Activated T-helper 9 cell treated with anti-CD3 and anti-CD28 coated beads, Interleukin-2, amount 50 U/mL, for 16 hours (primary cell): Measurements from ENCODE around the gene SMG7.

Experiments used
- DNase-seq: peaks from one replicate; pipeline ENCODE4 v3.0.0-alpha.2; 2020; ENCODE audit warnings: low read depth

SMG7 gene

GRCh38 chr1:183470961-183471742 lies 1.1 kb upstream of the SMG7 start:
- DNase-seq = peak; percentile 65

- DNase-seq = peak; percentile 98
Measured at GRCh38 chr1:183471743-183472487, 384 bp upstream of the SMG7 start.

GRCh38 chr1:183473217-183473536 lies 878 bp downstream of the SMG7 start:
- no peak for DNase-seq

GRCh38 chr1:183476081-183476480 lies 3.8 kb downstream of the SMG7 start:
- DNase-seq = no peak

GRCh38 chr1:183477986-183478781 lies 5.9 kb downstream of the SMG7 start:
- no peak for DNase-seq

- no peak for DNase-seq
Measured at GRCh38 chr1:183480971-183481441, 8.7 kb downstream of the SMG7 start.

GRCh38 chr1:183483224-183483623 lies 10.9 kb downstream of the SMG7 start:
- DNase-seq = no peak

- DNase-seq = no peak
Measured at GRCh38 chr1:183484254-183484653, 12.0 kb downstream of the SMG7 start.

- DNase-seq = no peak
Measured at GRCh38 chr1:183484851-183485250, 12.6 kb downstream of the SMG7 start.

GRCh38 chr1:183487674-183488442 lies 15.6 kb downstream of the SMG7 start:
- no peak for DNase-seq

GRCh38 chr1:183490932-183491331 lies 18.6 kb downstream of the SMG7 start:
- no peak for DNase-seq

- DNase-seq = no peak
Measured at GRCh38 chr1:183493540-183494245, 21.4 kb downstream of the SMG7 start.

- DNase-seq = no peak
Measured at GRCh38 chr1:183495420-183495819, 23.1 kb downstream of the SMG7 start.

GRCh38 chr1:183497218-183497617 lies 24.9 kb downstream of the SMG7 start:
- no peak for DNase-seq

GRCh38 chr1:183498342-183498991 lies 26.2 kb downstream of the SMG7 start:
- no peak for DNase-seq

GRCh38 chr1:183505454-183506089 lies 33.3 kb downstream of the SMG7 start:
- no peak for DNase-seq

GRCh38 chr1:183506561-183506960 lies 34.3 kb downstream of the SMG7 start:
- no peak for DNase-seq

GRCh38 chr1:183508694-183509093 lies 36.4 kb downstream of the SMG7 start:
- DNase-seq = no peak

- no peak for DNase-seq
Measured at GRCh38 chr1:183512450-183512849, 40.2 kb downstream of the SMG7 start.

GRCh38 chr1:183514235-183514634 lies 41.9 kb downstream of the SMG7 start:
- no peak for DNase-seq
